Thoracic aorta (tissue), 2 donors: ENCODE data around the gene LRP1-AS. TPM values are rescaled to one million over a fixed set of nuclear protein-coding genes. Genes with fewer than 3 reads are reported as not detected.
A peak's percentile ranks its signal among the peaks of the same experiment; 100 is the strongest.

Experiments used
- ATAC-seq: fragments of 150-250 bp; one replicate; pipeline ENCODE4 v1.8.0; 2017; ENCODE audit warnings: low read depth; ENCODE audit not compliant: insufficient number of reproducible peaks, low FRiP score
- DNase-seq: peaks from one replicate; pipeline ENCODE4 v3.0.0-alpha.2; 2020; ENCODE audit warnings: low spot score
- H3K27ac ChIP-seq, 2 donors: fragments of 200-600 bp; sonication (generic); 1 replicate in 1 of 2; 2 replicates in 1 of 2; pipeline ENCODE4 v1.5.1; 2016; ENCODE audit warnings: mild to moderate bottlenecking in 2 of 2, moderate library complexity in 2 of 2
- H3K27me3 ChIP-seq: fragments of 200-600 bp; sonication (generic); replicated peaks from 2 replicates; pipeline ENCODE4 v1.6.0; 2016; ENCODE audit warnings: mild to moderate bottlenecking; ENCODE audit not compliant: insufficient read depth
- H3K36me3 ChIP-seq: fragments of 200-600 bp; sonication (generic); one replicate; pipeline ENCODE4 v1.5.1; 2016
- H3K4me1 ChIP-seq, 2 donors: fragments of 200-600 bp; sonication (generic); 1 replicate in 1 of 2; 2 replicates in 1 of 2; pipeline versions ENCODE4 v1.5.1 to v1.6.0; 2016; ENCODE audit warnings: low read depth in 2 of 2, mild to moderate bottlenecking in 1 of 2; ENCODE audit not compliant: control insufficient read depth in 1 of 2
- H3K4me3 ChIP-seq: fragments of 200-600 bp; sonication (generic); 2 replicates; pipeline ENCODE4 v1.5.1; 2016; ENCODE audit warnings: mild to moderate bottlenecking
- H3K9me3 ChIP-seq: fragments of 200-600 bp; sonication (generic); 2 replicates; pipeline ENCODE4 v1.5.1; 2016
- total RNA-seq, 2 donors: library from RNA; depleted of rRNA; stranded (reverse); fragments of >200 nt; gene quantifications; one replicate each; pipeline versions ENCODE4 v1.1.0 to v1.2.3, GENCODE V29; 2016
- TF ChIP-seq, protein P1 (sequence below): fragments of 200-600 bp; sonication (generic); IDR thresholded peaks from one replicate; pipeline ENCODE4 v1.5.1; 2019; ENCODE audit warnings: antibody characterized with exemption

The LRP1-AS gene
- total RNA-seq, 2 donors from 2014 or later: not detected

- no peak for ATAC-seq
- DNase-seq: no peak
- no peaks in the 10 kb centered on the region for H3K9me3 ChIP-seq
- peak overlapping the region; percentile 56 to 57 for H3K27ac ChIP-seq
- H3K4me1 ChIP-seq: peaks cover 38 to 80% of the 10 kb centered on the region in 2 donors
- H3K27me3 ChIP-seq: no peaks in the 10 kb centered on the region
- no peak overlapping the region for H3K4me3 ChIP-seq
- peaks cover 73% of the 10 kb centered on the region for H3K36me3 ChIP-seq
- TF ChIP-seq, protein P1, sequence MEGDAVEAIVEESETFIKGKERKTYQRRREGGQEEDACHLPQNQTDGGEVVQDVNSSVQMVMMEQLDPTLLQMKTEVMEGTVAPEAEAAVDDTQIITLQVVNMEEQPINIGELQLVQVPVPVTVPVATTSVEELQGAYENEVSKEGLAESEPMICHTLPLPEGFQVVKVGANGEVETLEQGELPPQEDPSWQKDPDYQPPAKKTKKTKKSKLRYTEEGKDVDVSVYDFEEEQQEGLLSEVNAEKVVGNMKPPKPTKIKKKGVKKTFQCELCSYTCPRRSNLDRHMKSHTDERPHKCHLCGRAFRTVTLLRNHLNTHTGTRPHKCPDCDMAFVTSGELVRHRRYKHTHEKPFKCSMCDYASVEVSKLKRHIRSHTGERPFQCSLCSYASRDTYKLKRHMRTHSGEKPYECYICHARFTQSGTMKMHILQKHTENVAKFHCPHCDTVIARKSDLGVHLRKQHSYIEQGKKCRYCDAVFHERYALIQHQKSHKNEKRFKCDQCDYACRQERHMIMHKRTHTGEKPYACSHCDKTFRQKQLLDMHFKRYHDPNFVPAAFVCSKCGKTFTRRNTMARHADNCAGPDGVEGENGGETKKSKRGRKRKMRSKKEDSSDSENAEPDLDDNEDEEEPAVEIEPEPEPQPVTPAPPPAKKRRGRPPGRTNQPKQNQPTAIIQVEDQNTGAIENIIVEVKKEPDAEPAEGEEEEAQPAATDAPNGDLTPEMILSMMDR: no peak
Measured at GRCh38 chr12:57142121-57142520, 5.3 kb downstream of the LRP1-AS start.

DNA sequence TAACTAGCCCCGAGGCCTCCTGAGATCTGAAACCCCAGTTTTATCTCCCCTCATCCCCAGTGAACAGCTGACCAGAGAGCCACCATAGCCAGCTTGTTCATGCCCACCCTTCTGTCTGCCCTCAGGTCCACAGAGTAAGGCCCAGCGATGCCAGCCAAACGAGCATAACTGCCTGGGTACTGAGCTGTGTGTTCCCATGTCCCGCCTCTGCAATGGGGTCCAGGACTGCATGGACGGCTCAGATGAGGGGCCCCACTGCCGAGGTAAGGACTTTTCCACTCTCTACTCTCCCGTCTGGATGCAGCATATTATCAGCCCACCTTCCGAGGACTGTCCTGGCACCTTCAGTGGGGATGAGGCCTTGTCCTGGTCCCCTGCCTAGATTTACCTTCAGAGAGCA lies 6.2 kb downstream of the LRP1-AS start:
- Histone ChIP-seq H3K36me3 (peaks cover 73% of the 10 kb centered on the region), H3K27ac (peak overlapping the region in 1 of 2 donors; percentile 57)
- DNase-seq: no peak

GRCh38 chr12:57139796-57140649 lies 7.4 kb downstream of the LRP1-AS start:
- Histone ChIP-seq H3K4me3 (no peak overlapping the region), H3K9me3 (no peaks in the 10 kb centered on the region), H3K36me3 (peaks cover 67% of the 10 kb centered on the region), H3K27ac (peak overlapping the region in 1 of 2 donors; percentile 99), H3K4me1 (peaks cover 41 to 80% of the 10 kb centered on the region in 2 donors), H3K27me3 (no peaks in the 10 kb centered on the region)
- DNase-seq (no peak), ATAC-seq (no peak)
- TF ChIP-seq, protein P1: no peak

More for the DNA sequence above, 6.2 kb downstream of the LRP1-AS start:
- Histone ChIP-seq H3K4me1 (peaks cover 38 to 80% of the 10 kb centered on the region in 2 donors), H3K27me3 (no peaks in the 10 kb centered on the region), H3K9me3 (no peaks in the 10 kb centered on the region), H3K4me3 (no peak overlapping the region)
- ATAC-seq: no peak
- TF ChIP-seq, protein P1: no peak

- Histone ChIP-seq H3K27me3 (no peaks in the 10 kb centered on the region), H3K27ac (peak overlapping the region; percentile 40 to 99), H3K9me3 (no peaks in the 10 kb centered on the region), H3K4me1 (peaks cover 54 to 90% of the 10 kb centered on the region in 2 donors), H3K36me3 (peaks cover 55% of the 10 kb centered on the region), H3K4me3 (no peak overlapping the region)
- DNase-seq (no peak), ATAC-seq (no peak)
- TF ChIP-seq, protein P1: no peak
Measured at GRCh38 chr12:57138526-57139272, 8.7 kb downstream of the LRP1-AS start.
